Measurements from ENCODE around the gene PACRG. TPM values are rescaled to one million over a fixed set of nuclear protein-coding genes. Genes with fewer than 3 reads are reported as not detected.

PACRG gene
- total RNA-seq, 1 experiment from 2014 or later: not detected

DNA sequence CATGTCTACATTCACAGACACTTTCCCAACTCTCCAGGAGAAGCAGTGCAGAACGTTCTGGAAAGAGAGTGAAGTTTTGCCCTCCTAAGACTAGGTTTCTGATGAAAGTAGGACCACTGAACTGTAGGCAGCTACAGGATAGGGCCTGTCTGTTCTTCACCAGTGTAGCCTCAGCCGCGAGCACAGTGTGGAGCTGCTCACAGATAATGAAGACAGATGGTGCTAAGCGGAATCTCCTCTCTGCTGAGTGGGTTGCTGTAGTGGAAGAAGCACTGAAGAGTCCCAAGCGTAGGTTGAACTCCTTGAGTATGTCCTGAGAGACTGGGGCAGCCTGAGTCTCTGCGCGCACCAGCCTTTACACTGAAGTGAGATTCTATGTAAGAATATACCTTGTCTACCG lies 170.2 kb downstream of the PACRG start:
- Mint-ChIP-seq H3K27me3 (ENCODE audit: insufficient read depth, unreplicated experiment) (peaks cover 15% of the 10 kb centered on the region), H3K27ac (ENCODE audit: unreplicated experiment) (no peak overlapping the region), H3K9me3 (ENCODE audit: unreplicated experiment) (no peaks in the 10 kb centered on the region), H3K4me3 (ENCODE audit: unreplicated experiment) (no peak overlapping the region), H3K4me1 (ENCODE audit: low read depth, unreplicated experiment) (no peaks in the 10 kb centered on the region), H3K36me3 (ENCODE audit: insufficient read depth, unreplicated experiment) (no peaks in the 10 kb centered on the region)
- no peaks in the 10 kb centered on the region; the same call in 1 of the 2 replicates for H3K27me3 ChIP-seq (replicated peaks; ENCODE audit: control insufficient read depth, insufficient read depth, low read length)
- BruUV-seq (replicated peaks): no TSS peak
- no peak for TF ChIP-seq CTCF (IDR thresholded peaks at IDR 0.05; ENCODE audit: insufficient read depth in 1 of 2, low read depth in 1 of 2, low read length in 1 of 2, severe bottlenecking in 1 of 2, unreplicated experiment in 1 of 2)
- H3K36me3 ChIP-seq (ENCODE audit: control insufficient read depth, insufficient read depth, low read length): no peaks in the 10 kb centered on the region
- no peaks in the 10 kb centered on the region for H3K9me3 ChIP-seq
- POLR2A ChIA-PET: no interaction called here
- CTCF ChIA-PET: no interaction called here
- H3K4me1 ChIP-seq: no peaks in the 10 kb centered on the region
- H3K4me3 ChIP-seq (ENCODE audit: low read depth, low read length): no peak overlapping the region
- intact Hi-C loops (cut with micrococcal nuclease; ENCODE audit: unreplicated experiment): no loop called here
- no peak for DNase-seq

DNA sequence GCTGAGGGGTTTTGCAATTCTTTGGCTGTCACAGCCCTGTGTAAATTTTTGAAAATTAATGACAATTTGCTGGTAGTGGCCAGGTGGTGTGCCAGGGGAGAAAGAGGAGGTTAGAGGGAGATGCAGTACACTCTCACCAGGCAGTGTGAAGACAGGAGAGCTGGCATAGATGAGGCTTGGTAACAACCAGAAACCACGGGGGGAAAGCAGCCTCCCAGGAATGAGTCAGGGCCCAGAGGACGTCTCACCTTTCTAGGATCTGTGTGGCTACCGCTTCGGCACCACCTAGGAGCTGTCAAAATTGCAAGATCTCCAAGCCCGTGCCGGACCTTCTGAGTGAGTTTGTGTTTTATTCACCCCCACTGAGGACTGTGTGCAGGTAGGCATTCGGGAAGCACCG lies 171.4 kb downstream of the PACRG start:
- H3K9me3 ChIP-seq: no peaks in the 10 kb centered on the region
- Mint-ChIP-seq H3K4me1 (ENCODE audit: low read depth, unreplicated experiment) (no peaks in the 10 kb centered on the region), H3K27me3 (ENCODE audit: insufficient read depth, unreplicated experiment) (peaks cover 15% of the 10 kb centered on the region), H3K4me3 (ENCODE audit: unreplicated experiment) (no peak overlapping the region), H3K9me3 (ENCODE audit: unreplicated experiment) (no peaks in the 10 kb centered on the region), H3K27ac (ENCODE audit: unreplicated experiment) (no peak overlapping the region), H3K36me3 (ENCODE audit: insufficient read depth, unreplicated experiment) (no peaks in the 10 kb centered on the region)
- intact Hi-C loops (cut with micrococcal nuclease; ENCODE audit: unreplicated experiment): no loop called here
- no peak for TF ChIP-seq CTCF (IDR thresholded peaks at IDR 0.05; ENCODE audit: insufficient read depth in 1 of 2, low read depth in 1 of 2, low read length in 1 of 2, severe bottlenecking in 1 of 2, unreplicated experiment in 1 of 2)
- no peaks in the 10 kb centered on the region for H3K36me3 ChIP-seq (ENCODE audit: control insufficient read depth, insufficient read depth, low read length)
- no peaks in the 10 kb centered on the region; the same call in 1 of the 2 replicates for H3K27me3 ChIP-seq (replicated peaks; ENCODE audit: control insufficient read depth, insufficient read depth, low read length)
- no peaks in the 10 kb centered on the region for H3K4me1 ChIP-seq
- no peak for DNase-seq
- POLR2A ChIA-PET: no interaction called here
- CTCF ChIA-PET: no interaction called here
- BruUV-seq (replicated peaks): no TSS peak
- H3K4me3 ChIP-seq (ENCODE audit: low read depth, low read length): no peak overlapping the region

DNA sequence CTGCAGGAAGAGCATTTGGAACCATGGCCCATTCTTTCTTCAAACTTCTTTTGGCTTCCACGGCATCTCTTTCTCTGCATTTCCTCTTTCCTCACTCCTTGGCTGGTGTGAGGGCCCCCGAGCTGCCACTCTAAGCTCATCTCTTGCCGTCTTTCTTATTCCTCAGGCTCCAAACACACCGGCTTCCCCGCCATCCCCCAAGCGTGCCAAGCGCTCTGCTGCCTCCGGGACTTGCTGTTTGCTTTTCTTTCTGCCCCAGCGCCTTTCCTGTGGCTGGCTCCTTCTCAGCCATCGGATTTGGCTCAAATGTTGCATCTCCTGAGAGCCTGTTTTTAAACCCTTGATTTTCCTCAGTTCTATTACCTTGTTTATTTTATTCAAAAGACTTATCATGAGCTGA lies 172.7 kb downstream of the PACRG start:
- no peak overlapping the region for H3K27ac Mint-ChIP-seq (ENCODE audit: unreplicated experiment)
- H3K36me3 Mint-ChIP-seq (ENCODE audit: insufficient read depth, unreplicated experiment): no peaks in the 10 kb centered on the region
- peaks cover 24% of the 10 kb centered on the region for H3K27me3 Mint-ChIP-seq (ENCODE audit: insufficient read depth, unreplicated experiment)
- H3K9me3 ChIP-seq: no peaks in the 10 kb centered on the region
- no peak for TF ChIP-seq CTCF (IDR thresholded peaks at IDR 0.05; ENCODE audit: insufficient read depth in 1 of 2, low read depth in 1 of 2, low read length in 1 of 2, severe bottlenecking in 1 of 2, unreplicated experiment in 1 of 2)
- no peaks in the 10 kb centered on the region for H3K36me3 ChIP-seq (ENCODE audit: control insufficient read depth, insufficient read depth, low read length)
- intact Hi-C loops (cut with micrococcal nuclease; ENCODE audit: unreplicated experiment): no loop called here
- no peak for DNase-seq
- CTCF ChIA-PET: no interaction called here
- no peaks in the 10 kb centered on the region for H3K4me1 ChIP-seq
- no peak overlapping the region for H3K4me3 Mint-ChIP-seq (ENCODE audit: unreplicated experiment)
- POLR2A ChIA-PET: no interaction called here
- H3K4me1 Mint-ChIP-seq (ENCODE audit: low read depth, unreplicated experiment): no peaks in the 10 kb centered on the region
- no peaks in the 10 kb centered on the region for H3K9me3 Mint-ChIP-seq (ENCODE audit: unreplicated experiment)
- BruUV-seq (replicated peaks): no TSS peak
- no peak overlapping the region for H3K4me3 ChIP-seq (ENCODE audit: low read depth, low read length)
- no peaks in the 10 kb centered on the region; the same call in 1 of the 2 replicates for H3K27me3 ChIP-seq (replicated peaks; ENCODE audit: control insufficient read depth, insufficient read depth, low read length)

Measured in Caco-2 (cell line).